Cardiac fibroblast (primary cell): ENCODE data around the gene PDE4B.
A peak's percentile ranks its signal among the peaks of the same experiment; 100 is the strongest.

Source experiments
- DNase-seq, 2 donors: peaks; one replicate each; pipeline versions ENCODE4 v3.0.0 to v3.0.0-alpha.2; 2010; ENCODE audit warnings: low read depth in 2 of 2
- H3K4me3 ChIP-seq, 2 donors: replicated peaks in 1 of 2; 1 replicate in 1 of 2; 2 replicates in 1 of 2; pipeline ENCODE4 v1.5.1; 2011; ENCODE audit warnings: low read depth in 2 of 2, low read length in 2 of 2, mild to moderate bottlenecking in 2 of 2, moderate library complexity in 1 of 2
- CTCF ChIP-seq: IDR thresholded peaks from one replicate; pipeline ENCODE4 v1.5.1; 2011; ENCODE audit warnings: low read depth, mild to moderate bottlenecking, low read length, inconsistent platforms

Gene PDE4B

GRCh38 chr1:66274634-66275033 lies 481.9 kb downstream of the PDE4B start:
- no peak overlapping the region for H3K4me3 ChIP-seq
- DNase-seq, result peak in 1 of 2 donors; percentile 65
- no peak for TF ChIP-seq CTCF

GRCh38 chr1:66275083-66275482 lies 482.4 kb downstream of the PDE4B start:
- H3K4me3 ChIP-seq, result no peak overlapping the region
- no peak for DNase-seq
- TF ChIP-seq CTCF, result no peak

GRCh38 chr1:66275601-66276023 lies 482.9 kb downstream of the PDE4B start:
- no peak overlapping the region for H3K4me3 ChIP-seq
- TF ChIP-seq CTCF, result no peak
- no peak for DNase-seq

GRCh38 chr1:66276218-66276617 lies 483.5 kb downstream of the PDE4B start:
- no peak for DNase-seq
- no peak overlapping the region for H3K4me3 ChIP-seq

GRCh38 chr1:66278260-66279021 lies 485.7 kb downstream of the PDE4B start:
- DNase-seq, result no peak
- TF ChIP-seq CTCF, result no peak
- no peak overlapping the region for H3K4me3 ChIP-seq

More at GRCh38 chr1:66276218-66276617, 483.5 kb downstream of the PDE4B start:
- TF ChIP-seq CTCF, result no peak

- H3K4me3 ChIP-seq, result no peak overlapping the region
- TF ChIP-seq CTCF, result no peak
- no peak for DNase-seq
Observed at GRCh38 chr1:66281808-66282207, 489.1 kb downstream of the PDE4B start.
